HepG2 (cell line): Measurements from ENCODE around the gene SLCO3A1. TPM values are rescaled to one million over a fixed set of nuclear protein-coding genes. Genes with fewer than 3 reads are reported as not detected.

Experiments
- ATAC-seq: fragments of 200-7000 bp; cut with Tn5 transposase; 3 replicates; pipeline ENCODE4 v1.9.1; 2020; ENCODE audit warnings: mild to moderate bottlenecking, moderate library complexity
- BruUV-seq: library from RNA; stranded (reverse); fragments of 400-500 nt; replicated peaks from 2 replicates; lab custom pipeline; 2021; lab: Mats Ljungman, UMichigan
- CTCF ChIA-PET: fragments of 300-600 bp; formaldehyde crosslinking; extraction: SDS; loops from one replicate; lab custom pipeline; 2021; ENCODE audit warnings: low total read pairs, inconsistent platforms, low intra/inter-chr PET ratio; lab: Yijun Ruan, JAX
- POLR2A ChIA-PET: fragments of 350-600 bp; sonication (Branson Sonifier 250); formaldehyde crosslinking; loops from one replicate; lab custom pipeline; 2020; ENCODE audit warnings: antibody characterized with exemption, inconsistent platforms; lab: Yijun Ruan, JAX
- DNase-seq: peaks from one replicate; pipeline ENCODE4 v3.0.0-alpha.2; 2015; ENCODE audit warnings: low spot score
- FAIRE-seq: peaks from 3 replicates; lab custom pipeline; 2011; peaks lifted over from hg19 to GRCh38; lab: Jason Lieb, UNC
- H2AFZ ChIP-seq: one replicate; pipeline ENCODE4 v1.6.1; 2011; ENCODE audit warnings: low read length, inconsistent platforms
- H3K27ac ChIP-seq: fragments of 300-600 bp; 3 replicates; pipeline ENCODE4 v1.8.0; 2011; ENCODE audit warnings: mixed run types, mild to moderate bottlenecking, mixed read lengths, low read length, inconsistent platforms; ENCODE audit not compliant: insufficient read depth; ENCODE audit errors: extremely low read length
- H3K27me3 ChIP-seq, 2 experiments: fragments of 200-600 bp in 1 of 2; 2 replicates in 1 of 2; 3 replicates in 1 of 2; pipeline versions ENCODE4 v1.6.0 to v1.8.0; 2011; ENCODE audit warnings: low read length in 2 of 2, mild to moderate bottlenecking in 2 of 2, moderate library complexity in 2 of 2, inconsistent platforms in 1 of 2; ENCODE audit not compliant: insufficient read depth in 2 of 2, control insufficient read depth in 1 of 2
- H3K36me3 ChIP-seq, 2 experiments: fragments of 200-600 bp in 1 of 2; replicated peaks in 1 of 2; 2 replicates in 1 of 2; 3 replicates in 1 of 2; pipeline versions ENCODE4 v1.5.1 to v1.8.0; 2011; ENCODE audit warnings: low read length in 2 of 2, inconsistent platforms in 1 of 2; ENCODE audit not compliant: insufficient read depth in 2 of 2, control insufficient read depth in 1 of 2
- H3K4me1 ChIP-seq: 2 replicates; pipeline ENCODE4 v1.5.1; 2012; ENCODE audit warnings: low read length, inconsistent platforms; ENCODE audit not compliant: insufficient read depth
- H3K4me2 ChIP-seq: 2 replicates; pipeline ENCODE4 v1.6.0; 2011; ENCODE audit warnings: low read depth, low read length, inconsistent platforms
- H3K4me3 ChIP-seq, 3 experiments: fragments of 200-600 bp in 1 of 3; sonication (generic), shearing (Covaris generic) in 1 of 3; replicated peaks in 1 of 3; 2 replicates each; pipeline ENCODE4 v1.5.1; 2011 to 2016; ENCODE audit warnings: low read length in 3 of 3, inconsistent platforms in 2 of 3, low read depth in 2 of 3, mild to moderate bottlenecking in 2 of 3, control low read depth in 1 of 3, mixed read lengths in 1 of 3; ENCODE audit not compliant: insufficient read depth in 1 of 3
- H3K79me2 ChIP-seq: one replicate; pipeline ENCODE4 v1.6.1; 2011; ENCODE audit warnings: low read length, inconsistent platforms; ENCODE audit not compliant: insufficient read depth
- H3K9ac ChIP-seq: 2 replicates; pipeline ENCODE4 v1.6.0; 2011; ENCODE audit warnings: mild to moderate bottlenecking, low read depth, low read length, inconsistent platforms; ENCODE audit not compliant: insufficient read depth
- H3K9me3 ChIP-seq: 2 replicates; pipeline ENCODE4 v1.5.1; 2012; ENCODE audit warnings: mild to moderate bottlenecking, low read length
- H4K20me1 ChIP-seq: 2 replicates; pipeline ENCODE4 v1.6.0; 2011; ENCODE audit warnings: inconsistent platforms, mild to moderate bottlenecking, low read length, moderate library complexity; ENCODE audit not compliant: insufficient read depth
- ERF ChIP-seq: IDR thresholded peaks from 2 replicates; pipeline ENCODE4 v1.6.1; 2018; ENCODE audit warnings: missing biosample characterization, missing genetic modification reagents
- NPAS2 ChIP-seq: sonication (generic); formaldehyde crosslinking; IDR thresholded peaks from 2 replicates; pipeline ENCODE4 v1.8.0; 2022; ENCODE audit warnings: mild to moderate bottlenecking, missing genetic modification reagents, borderline replicate concordance
- RAD51 ChIP-seq: fragments of 450-650 bp; IDR thresholded peaks from 2 replicates; pipeline ENCODE4 v1.6.1; 2016; ENCODE audit warnings: borderline replicate concordance
- WGBS: methylation state at CpG from one replicate; pipeline ENCODE4 v1.1.6; 2017; ENCODE audit warnings: low lambda C conversion rate; 5-methylcytosine and 5-hydroxymethylcytosine counted together
- in situ Hi-C: cut with HindIII; loops from 2 replicates; pipeline ENCODE4 v1.10.0; 2017; ENCODE audit warnings: low pct_unique_long_range_greater_than_20kb; ENCODE audit not compliant: extremely low pct_ligation_motif_present
- intact Hi-C: fragments of 100-400 bp; cut with micrococcal nuclease; formaldehyde crosslinking; loops from one replicate; pipeline ENCODE4 v1.10.0; 2022; ENCODE audit not compliant: unreplicated experiment
- polyA plus RNA-seq, 8 experiments: library from polyadenylated mRNA; depleted of rRNA in 3 of 8; stranded (reverse) in 7 of 8; unstranded in 1 of 8; fragments of >200 nt; fragmentation: Illumina TruSeq in 4 of 8; extraction: Trizol in 4 of 8; gene quantifications; 2 replicates each; pipeline versions ENCODE4 v1.2.1 to v1.2.3, GENCODE V29; 2011 to 2016; ENCODE audit warnings: low read depth in 4 of 8, missing spikeins in 1 of 8, mixed read lengths in 1 of 8; ENCODE audit not compliant: insufficient read depth in 1 of 8
- total RNA-seq, 5 experiments: library from RNA; depleted of rRNA; stranded (reverse); fragments of >200 nt; fragmentation: Illumina TruSeq; extraction: Trizol; gene quantifications; 2 replicates each; pipeline ENCODE4 v1.2.3, GENCODE V29; 2016; ENCODE audit warnings: low read depth in 1 of 5
- TF ChIP-seq, protein P1 (sequence below): sonication (generic); IDR thresholded peaks from 2 replicates; pipeline ENCODE4 v1.6.1; 2016; ENCODE audit warnings: low read depth, borderline replicate concordance
- TF ChIP-seq, protein P2 (sequence below): sonication (generic); formaldehyde crosslinking; IDR thresholded peaks from 2 replicates; pipeline ENCODE4 v1.5.1; 2020; ENCODE audit warnings: mild to moderate bottlenecking, missing genetic modification reagents, moderate library complexity

Gene SLCO3A1
- total and polyA plus RNA-seq, 2 of the 13 experiments (the other 11 are each of a cell fraction or from before 2014, with no cell fraction given), result 0.02 TPM; not detected in 1

DNA sequence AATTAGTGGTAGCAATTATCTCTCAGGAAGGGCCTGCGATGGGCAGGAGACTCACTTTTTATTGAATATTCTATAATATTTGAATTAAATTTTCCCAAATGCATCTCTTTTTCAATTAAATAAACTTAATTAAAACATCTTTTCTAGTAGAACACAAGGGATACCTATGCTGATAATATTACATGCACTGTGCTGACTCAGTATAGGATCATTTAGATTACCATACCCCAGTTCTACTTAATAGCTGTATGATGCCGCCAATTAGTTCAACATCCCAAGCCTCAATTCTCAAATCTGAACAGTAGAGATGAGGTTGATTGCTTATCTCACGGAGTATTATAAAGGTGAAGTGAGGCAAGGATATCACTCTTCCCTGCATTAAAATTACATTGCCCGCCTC, 149.2 kb downstream of the SLCO3A1 start:
- Histone ChIP-seq H3K9ac (no peak overlapping the region), H3K4me1 (no peaks in the 10 kb centered on the region), H2AFZ (no peak overlapping the region), H3K4me2 (no peak overlapping the region), H3K36me3 (no peaks in the 10 kb centered on the region), H4K20me1 (no peaks in the 10 kb centered on the region), H3K4me3 (no peak overlapping the region), H3K79me2 (no peaks in the 10 kb centered on the region), H3K27ac (no peak overlapping the region), H3K27me3 (no peaks in the 10 kb centered on the region; a peak in 2 of 5 replicates), H3K9me3 (no peaks in the 10 kb centered on the region)
- TF ChIP-seq NPAS2 (CRISPR knock-in tag), result no peak
- no peak for TF ChIP-seq ERF (CRISPR knock-in tag)
- TF ChIP-seq, protein P1, sequence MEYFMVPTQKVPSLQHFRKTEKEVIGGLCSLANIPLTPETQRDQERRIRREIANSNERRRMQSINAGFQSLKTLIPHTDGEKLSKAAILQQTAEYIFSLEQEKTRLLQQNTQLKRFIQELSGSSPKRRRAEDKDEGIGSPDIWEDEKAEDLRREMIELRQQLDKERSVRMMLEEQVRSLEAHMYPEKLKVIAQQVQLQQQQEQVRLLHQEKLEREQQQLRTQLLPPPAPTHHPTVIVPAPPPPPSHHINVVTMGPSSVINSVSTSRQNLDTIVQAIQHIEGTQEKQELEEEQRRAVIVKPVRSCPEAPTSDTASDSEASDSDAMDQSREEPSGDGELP, result no peak
- TF ChIP-seq, protein P2, sequence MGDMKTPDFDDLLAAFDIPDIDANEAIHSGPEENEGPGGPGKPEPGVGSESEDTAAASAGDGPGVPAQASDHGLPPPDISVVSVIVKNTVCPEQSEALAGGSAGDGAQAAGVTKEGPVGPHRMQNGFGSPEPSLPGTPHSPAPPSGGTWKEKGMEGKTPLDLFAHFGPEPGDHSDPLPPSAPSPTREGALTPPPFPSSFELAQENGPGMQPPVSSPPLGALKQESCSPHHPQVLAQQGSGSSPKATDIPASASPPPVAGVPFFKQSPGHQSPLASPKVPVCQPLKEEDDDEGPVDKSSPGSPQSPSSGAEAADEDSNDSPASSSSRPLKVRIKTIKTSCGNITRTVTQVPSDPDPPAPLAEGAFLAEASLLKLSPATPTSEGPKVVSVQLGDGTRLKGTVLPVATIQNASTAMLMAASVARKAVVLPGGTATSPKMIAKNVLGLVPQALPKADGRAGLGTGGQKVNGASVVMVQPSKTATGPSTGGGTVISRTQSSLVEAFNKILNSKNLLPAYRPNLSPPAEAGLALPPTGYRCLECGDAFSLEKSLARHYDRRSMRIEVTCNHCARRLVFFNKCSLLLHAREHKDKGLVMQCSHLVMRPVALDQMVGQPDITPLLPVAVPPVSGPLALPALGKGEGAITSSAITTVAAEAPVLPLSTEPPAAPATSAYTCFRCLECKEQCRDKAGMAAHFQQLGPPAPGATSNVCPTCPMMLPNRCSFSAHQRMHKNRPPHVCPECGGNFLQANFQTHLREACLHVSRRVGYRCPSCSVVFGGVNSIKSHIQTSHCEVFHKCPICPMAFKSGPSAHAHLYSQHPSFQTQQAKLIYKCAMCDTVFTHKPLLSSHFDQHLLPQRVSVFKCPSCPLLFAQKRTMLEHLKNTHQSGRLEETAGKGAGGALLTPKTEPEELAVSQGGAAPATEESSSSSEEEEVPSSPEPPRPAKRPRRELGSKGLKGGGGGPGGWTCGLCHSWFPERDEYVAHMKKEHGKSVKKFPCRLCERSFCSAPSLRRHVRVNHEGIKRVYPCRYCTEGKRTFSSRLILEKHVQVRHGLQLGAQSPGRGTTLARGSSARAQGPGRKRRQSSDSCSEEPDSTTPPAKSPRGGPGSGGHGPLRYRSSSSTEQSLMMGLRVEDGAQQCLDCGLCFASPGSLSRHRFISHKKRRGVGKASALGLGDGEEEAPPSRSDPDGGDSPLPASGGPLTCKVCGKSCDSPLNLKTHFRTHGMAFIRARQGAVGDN (CRISPR knock-in tag), result no peak
- no peak for TF ChIP-seq RAD51
- DNase-seq (no peak), ATAC-seq (no peak), FAIRE-seq (no peak)
- intact Hi-C loops, result no loop called here
- in situ Hi-C loops, result no loop called here
- ChIA-PET CTCF (no interaction called here), POLR2A (no interaction called here)
- no TSS peak for BruUV-seq
- WGBS, result 27% methylated on average over 4 of the region's 4 CpGs
